Measurements from ENCODE around the gene IL1RAP. TPM values are rescaled to one million over a fixed set of nuclear protein-coding genes. Genes with fewer than 3 reads are reported as not detected.
"Not testable (repeated sequence)": the region's sequence is repeated elsewhere in the genome, so short reads cannot be mapped to it uniquely, and the experiment has no call there.

IL1RAP gene
- total RNA-seq, 1 experiment from 2014 or later = 39.8 TPM

DNA sequence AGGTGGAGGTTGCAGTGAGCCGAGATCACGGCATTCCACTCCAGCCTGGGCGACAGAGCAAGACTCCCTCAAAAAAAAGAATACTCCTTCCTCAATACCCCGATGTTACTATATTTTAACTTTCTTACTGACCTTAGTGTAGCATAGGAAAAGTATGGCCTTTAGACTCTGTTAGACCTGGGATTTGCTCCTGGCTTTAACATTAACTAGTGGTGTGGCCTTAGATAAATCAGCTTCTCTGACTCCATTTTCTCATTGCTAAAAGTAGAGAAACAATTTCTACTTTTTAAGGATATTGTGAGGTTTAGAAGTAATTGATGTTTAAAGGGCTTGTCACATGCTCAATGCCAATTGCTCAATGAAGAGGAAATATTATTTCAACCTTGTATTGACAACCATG, 7.6 kb upstream of the IL1RAP start:
- DNase-seq (ENCODE audit: extremely low read depth, low read depth) = no peak

DNA sequence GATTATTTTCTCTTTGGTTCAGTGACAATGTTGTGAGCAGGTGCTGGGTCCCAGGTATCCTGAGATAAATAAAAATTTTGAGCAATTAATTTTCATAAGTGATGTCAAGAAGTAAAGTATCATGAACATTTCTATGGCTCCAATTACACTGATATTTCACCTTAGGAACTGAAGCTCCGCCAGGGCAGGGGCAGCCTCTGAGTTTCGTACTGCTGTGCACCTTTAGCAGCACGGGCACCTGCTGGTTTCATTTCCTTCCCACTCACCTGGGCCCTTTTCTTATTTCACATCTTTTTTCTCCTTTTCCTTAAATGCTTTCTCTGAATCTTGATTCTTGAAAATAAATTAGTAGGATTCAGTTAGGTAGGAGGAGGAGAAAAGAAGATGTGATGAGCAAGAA, 1.2 kb upstream of the IL1RAP start:
- DNase-seq (ENCODE audit: extremely low read depth, low read depth) = no peak

DNA sequence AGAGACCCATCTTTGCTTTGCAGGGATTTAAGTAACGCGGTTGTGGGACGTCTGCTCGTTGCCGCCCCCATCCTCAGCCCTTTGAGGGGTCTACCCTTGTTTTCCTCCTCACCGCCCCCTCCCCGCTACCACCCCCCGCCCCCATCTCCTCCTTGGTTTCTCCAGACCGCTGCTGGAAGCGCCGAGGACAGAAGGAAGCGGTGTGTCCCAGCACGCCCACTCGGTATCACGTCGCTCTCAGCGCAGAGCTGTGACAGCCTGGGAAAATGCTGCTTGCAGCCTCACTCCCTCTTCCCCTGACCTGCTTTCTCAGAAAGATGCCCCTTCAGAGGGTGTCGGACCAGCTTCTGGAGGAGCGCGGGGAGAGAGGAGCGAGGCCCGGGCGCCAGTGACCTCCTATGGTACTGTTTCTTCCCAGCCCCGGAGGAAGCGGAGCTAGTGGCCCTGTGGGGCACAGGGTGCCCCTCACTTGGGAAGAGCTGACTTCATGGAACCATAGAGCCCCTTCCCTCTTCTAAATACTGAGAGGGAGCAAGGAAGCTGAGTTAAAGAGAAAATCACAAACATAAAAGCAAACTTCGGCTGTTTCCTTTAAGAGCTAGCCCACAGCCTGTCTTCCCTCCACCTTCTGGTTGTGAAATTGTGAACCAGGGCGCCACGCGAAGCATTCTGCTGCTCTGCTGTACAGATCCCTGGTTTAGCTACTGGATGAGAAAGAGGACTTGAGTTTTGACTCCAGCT, 698 bp downstream of the IL1RAP start:
- no peak for DNase-seq (ENCODE audit: extremely low read depth, low read depth)

- DNase-seq (ENCODE audit: extremely low read depth, low read depth) = no peak
Measured at GRCh38 chr3:190516416-190516815, 2.5 kb downstream of the IL1RAP start.

- no peak for DNase-seq (ENCODE audit: extremely low read depth, low read depth)
Measured at GRCh38 chr3:190517687-190518086, 3.8 kb downstream of the IL1RAP start.

GRCh38 chr3:190518531-190518930, 4.6 kb downstream of the IL1RAP start:
- DNase-seq (ENCODE audit: extremely low read depth, low read depth) = not testable (repeated sequence)

DNA sequence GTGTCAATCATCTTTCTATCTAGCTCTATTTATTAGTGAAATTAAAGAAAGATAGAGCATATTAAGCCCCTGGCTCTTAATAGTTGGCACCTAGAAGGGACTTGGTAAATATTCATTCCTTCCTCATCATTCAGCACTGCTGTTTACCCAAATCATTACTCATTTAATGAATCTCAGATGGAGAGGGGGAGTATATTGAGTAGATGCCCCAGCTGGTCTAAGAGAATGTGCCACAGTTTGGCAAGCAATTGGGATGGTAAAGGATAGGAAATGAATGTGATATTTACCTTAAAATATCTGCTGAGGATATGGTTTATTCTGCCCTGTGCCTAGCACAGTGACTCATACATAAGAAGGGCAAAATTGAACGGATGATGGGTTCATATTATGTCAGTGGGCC, 6.0 kb downstream of the IL1RAP start:
- no peak for DNase-seq (ENCODE audit: extremely low read depth, low read depth)

DNA sequence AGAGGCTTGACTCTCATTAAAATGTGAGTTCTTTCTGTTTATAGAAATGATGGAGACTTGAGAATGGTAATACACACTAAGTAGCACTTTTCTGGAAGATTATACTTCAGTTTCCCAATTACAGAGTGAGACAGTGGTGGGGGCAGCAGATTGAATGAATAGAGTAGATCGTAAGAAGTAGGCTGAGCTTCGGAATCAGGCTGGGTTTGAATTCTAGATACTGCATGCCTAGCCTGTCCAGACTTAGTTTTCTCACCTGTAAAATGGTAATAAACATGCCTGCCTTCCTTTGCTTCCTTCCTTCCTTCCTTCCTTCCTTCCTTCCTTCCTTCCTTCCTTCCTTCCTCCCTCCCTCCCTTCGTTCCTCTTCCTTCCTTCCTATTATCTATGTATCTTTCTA, 8.1 kb downstream of the IL1RAP start:
- DNase-seq (ENCODE audit: extremely low read depth, low read depth) = no peak

- DNase-seq (ENCODE audit: extremely low read depth, low read depth) = no peak
Measured at GRCh38 chr3:190522621-190523222, 8.8 kb downstream of the IL1RAP start.

GRCh38 chr3:190524942-190525341, 11.1 kb downstream of the IL1RAP start:
- no peak for DNase-seq (ENCODE audit: extremely low read depth, low read depth)

DNA sequence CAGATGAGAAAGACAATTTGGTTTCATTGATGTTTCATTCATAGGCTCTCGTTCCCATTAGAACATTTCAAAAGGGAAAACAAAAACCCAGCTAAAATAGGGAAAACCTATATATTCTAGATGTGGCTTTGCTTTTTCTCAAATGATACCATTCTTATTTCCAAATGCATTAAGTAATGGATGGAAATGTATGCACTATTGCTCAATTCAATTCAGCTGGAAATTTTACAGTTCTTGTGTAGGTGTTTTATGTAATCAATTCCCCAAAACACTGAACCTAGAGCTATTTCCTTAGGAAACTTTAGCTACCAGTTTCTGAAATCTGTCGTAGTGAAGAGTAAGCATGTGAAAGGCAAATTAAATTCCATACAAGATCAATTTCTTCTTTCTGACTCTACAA, 11.7 kb downstream of the IL1RAP start:
- DNase-seq (ENCODE audit: extremely low read depth, low read depth) = no peak

- DNase-seq (ENCODE audit: extremely low read depth, low read depth) = no peak
Measured at GRCh38 chr3:190526787-190527762, 13.2 kb downstream of the IL1RAP start.

- no peak for DNase-seq (ENCODE audit: extremely low read depth, low read depth)
Measured at GRCh38 chr3:190528706-190529105, 14.8 kb downstream of the IL1RAP start.

GRCh38 chr3:190531406-190531805, 17.5 kb downstream of the IL1RAP start:
- no peak for DNase-seq (ENCODE audit: extremely low read depth, low read depth)

DNA sequence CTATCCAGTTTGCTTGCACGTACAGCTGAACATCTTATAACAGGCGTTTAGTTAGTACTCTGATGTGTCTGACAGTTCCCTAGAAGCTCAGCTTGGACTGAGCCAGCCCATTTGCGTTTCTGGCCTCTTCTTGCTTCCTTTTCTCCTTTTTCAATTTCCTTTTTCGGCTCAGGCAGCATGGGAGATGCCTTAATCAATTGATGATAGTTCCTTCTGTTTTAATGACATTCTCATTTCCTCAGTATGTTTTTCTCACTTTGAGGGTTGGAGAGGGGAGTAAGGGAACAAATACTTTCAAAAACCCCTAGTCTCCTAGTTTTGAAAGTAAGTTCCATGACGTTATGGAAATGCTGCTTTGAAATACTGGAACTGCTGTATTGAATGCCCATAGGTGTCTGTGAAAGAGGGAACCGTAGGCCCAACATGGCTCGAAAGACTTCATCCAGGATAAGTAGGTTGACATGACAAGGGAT, 18.9 kb downstream of the IL1RAP start:
- DNase-seq (ENCODE audit: extremely low read depth, low read depth) = no peak

- DNase-seq (ENCODE audit: extremely low read depth, low read depth) = peak; percentile 56
Measured at GRCh38 chr3:190533511-190534281, 19.8 kb downstream of the IL1RAP start.

DNA sequence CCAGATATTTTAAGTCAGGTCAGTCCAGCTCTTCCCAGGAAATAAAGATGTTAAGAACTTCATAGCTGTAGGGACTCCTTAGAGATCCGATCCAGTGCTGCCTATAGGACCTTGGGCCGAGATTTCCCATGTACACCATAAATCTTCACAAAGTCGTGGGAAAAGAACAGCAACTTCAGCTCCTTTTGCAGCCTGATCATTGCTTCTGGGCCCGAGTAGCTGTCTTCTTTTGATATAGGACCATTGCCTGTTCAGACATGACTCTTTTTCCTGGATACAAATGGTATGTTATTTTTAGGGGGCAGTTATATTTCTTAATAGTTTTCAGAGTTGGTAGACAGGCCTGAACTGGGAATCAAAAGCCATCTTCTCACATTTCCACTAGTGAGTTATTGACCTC, 20.5 kb downstream of the IL1RAP start:
- DNase-seq (ENCODE audit: extremely low read depth, low read depth) = no peak

DNA sequence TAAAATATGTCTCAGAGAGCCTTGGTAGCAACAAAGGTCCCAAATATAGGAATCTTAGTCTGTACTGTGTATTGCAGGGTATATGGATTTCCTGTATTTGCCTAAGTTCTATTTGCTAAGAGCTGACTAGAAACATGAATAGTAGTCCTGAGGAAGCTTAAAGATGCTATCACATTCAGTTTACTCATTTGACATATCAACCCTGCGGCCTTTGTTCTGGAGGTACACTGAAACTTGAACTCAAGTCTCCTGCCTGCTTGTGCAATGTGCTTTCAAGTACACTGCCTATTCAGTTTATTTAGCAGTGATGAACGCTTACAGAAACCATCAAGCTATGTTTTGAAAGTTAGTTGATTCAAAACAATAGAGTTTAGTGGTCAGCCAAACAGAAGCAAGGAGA, 21.1 kb downstream of the IL1RAP start:
- no peak for DNase-seq (ENCODE audit: extremely low read depth, low read depth)

DNA sequence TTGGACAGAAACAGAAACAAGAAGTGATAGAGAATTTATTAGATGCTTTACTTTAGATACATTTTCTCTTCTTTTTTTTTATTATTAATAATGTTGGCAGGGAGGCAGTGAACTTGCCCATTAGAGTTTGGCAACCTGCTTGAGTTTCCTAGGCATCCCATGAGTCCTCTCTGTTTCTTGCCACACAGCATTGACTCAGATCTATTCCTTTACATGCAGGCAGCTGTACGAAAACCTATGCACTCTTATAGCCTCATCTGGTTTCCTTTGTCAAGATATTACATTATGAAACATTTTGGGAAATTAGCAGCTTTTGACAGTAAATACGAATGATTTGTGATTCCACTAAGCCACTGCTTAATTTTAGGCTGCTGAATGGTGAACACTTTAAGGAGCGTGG, 23.3 kb downstream of the IL1RAP start:
- no peak for DNase-seq (ENCODE audit: extremely low read depth, low read depth)

DNA sequence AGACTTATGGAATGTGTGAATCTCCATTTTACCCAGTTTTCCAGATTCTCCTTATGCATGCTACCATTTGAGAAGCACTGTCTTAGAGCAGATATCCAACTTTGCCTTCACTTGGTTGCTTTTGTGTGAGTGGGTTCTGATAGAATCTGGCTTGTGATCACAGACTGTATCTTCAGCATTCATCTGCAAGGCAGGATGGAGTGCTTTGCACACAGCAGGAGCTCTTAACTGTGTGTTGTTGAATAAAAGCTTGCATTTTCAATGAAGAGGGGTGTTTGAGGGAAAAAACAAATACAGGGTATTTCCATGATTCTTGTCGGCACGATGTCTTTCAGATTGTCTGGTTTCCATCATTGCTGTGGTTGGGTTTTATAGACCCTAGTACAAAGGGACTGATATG, 24.4 kb downstream of the IL1RAP start:
- no peak for DNase-seq (ENCODE audit: extremely low read depth, low read depth)

- no peak for DNase-seq (ENCODE audit: extremely low read depth, low read depth)
Measured at GRCh38 chr3:190539526-190539925, 25.6 kb downstream of the IL1RAP start.
